HG02623 (cell line): ENCODE data around the gene SPSB1.

Experiments
- ATAC-seq: cut with Tn5 transposase; IDR thresholded peaks from one replicate; pipeline ENCODE4 v1.9.1; 2021; ENCODE audit warnings: moderate library complexity; ENCODE audit not compliant: unreplicated experiment

Gene SPSB1

GRCh38 chr1:9292361-9293240 is at the start of gene SPSB1:
Gene SPSB1 (plus strand): TSS chr1:9292894. CDS start chr1:9355892, 62,998 bp downstream.
- no peak for ATAC-seq

GRCh38 chr1:9243066-9243739 is 49.5 kb upstream of the SPSB1 start:
- no peak for ATAC-seq

GRCh38 chr1:9244501-9245229 is 48.0 kb upstream of the SPSB1 start:
- ATAC-seq, result no peak

- ATAC-seq, result no peak
Observed at GRCh38 chr1:9245230-9245619, 47.5 kb upstream of the SPSB1 start.

GRCh38 chr1:9245661-9246060 is 47.0 kb upstream of the SPSB1 start:
- ATAC-seq, result no peak

- no peak for ATAC-seq
Observed at GRCh38 chr1:9246215-9246614, 46.5 kb upstream of the SPSB1 start.

- no peak for ATAC-seq
Observed at GRCh38 chr1:9246841-9247785, 45.6 kb upstream of the SPSB1 start.

- no peak for ATAC-seq
Observed at GRCh38 chr1:9247894-9248293, 44.8 kb upstream of the SPSB1 start.

GRCh38 chr1:9248341-9249262 is 44.1 kb upstream of the SPSB1 start:
- no peak for ATAC-seq

- no peak for ATAC-seq
Observed at GRCh38 chr1:9249263-9249533, 43.5 kb upstream of the SPSB1 start.

- ATAC-seq, result no peak
Observed at GRCh38 chr1:9249534-9250410, 42.9 kb upstream of the SPSB1 start.

GRCh38 chr1:9250411-9251381 is 42.0 kb upstream of the SPSB1 start:
- no peak for ATAC-seq

- no peak for ATAC-seq
Observed at GRCh38 chr1:9251501-9251900, 41.2 kb upstream of the SPSB1 start.

GRCh38 chr1:9253004-9253403 is 39.7 kb upstream of the SPSB1 start:
- no peak for ATAC-seq

- ATAC-seq, result no peak
Observed at GRCh38 chr1:9253453-9254105, 39.1 kb upstream of the SPSB1 start.

- ATAC-seq, result no peak
Observed at GRCh38 chr1:9256332-9256731, 36.4 kb upstream of the SPSB1 start.

GRCh38 chr1:9257851-9258250 is 34.8 kb upstream of the SPSB1 start:
- ATAC-seq, result no peak
